Hepatocyte (in vitro differentiated cells): Measurements from ENCODE around the gene PORCN. TPM values are rescaled to one million over a fixed set of nuclear protein-coding genes. Genes with fewer than 3 reads are reported as not detected.

ENCODE experiments used
- DNase-seq: peaks from one replicate; pipeline ENCODE4 v3.0.0-alpha.2; 2016; ENCODE audit warnings: low spot score
- H2AFZ ChIP-seq: fragments of 200-600 bp; sonication (generic); 2 replicates; pipeline ENCODE4 v1.6.0; 2016; ENCODE audit warnings: antibody characterized with exemption, mild to moderate bottlenecking
- H3K27ac ChIP-seq: fragments of 200-600 bp; sonication (generic); 2 replicates; pipeline ENCODE4 v1.5.1; 2016; ENCODE audit warnings: mild to moderate bottlenecking
- H3K27me3 ChIP-seq: fragments of 200-600 bp; sonication (generic); 2 replicates; pipeline ENCODE4 v1.6.1; 2016
- H3K36me3 ChIP-seq: fragments of 200-600 bp; sonication (generic); replicated peaks from 2 replicates; pipeline ENCODE4 v1.5.1; 2016; ENCODE audit warnings: low read depth; ENCODE audit not compliant: insufficient read depth
- H3K4me1 ChIP-seq: fragments of 200-600 bp; sonication (generic); 2 replicates; pipeline ENCODE4 v1.5.1; 2016; ENCODE audit warnings: mild to moderate bottlenecking, moderate library complexity; ENCODE audit not compliant: insufficient read depth
- H3K4me2 ChIP-seq: fragments of 200-600 bp; sonication (generic); 2 replicates; pipeline ENCODE4 v1.6.0; 2016
- H3K4me3 ChIP-seq: fragments of 200-600 bp; sonication (generic); 2 replicates; pipeline ENCODE4 v1.5.1; 2016; ENCODE audit warnings: mild to moderate bottlenecking
- H3K79me2 ChIP-seq: fragments of 200-600 bp; sonication (generic); 2 replicates; pipeline ENCODE4 v1.6.0; 2017; ENCODE audit warnings: mild to moderate bottlenecking
- H3K9me2 ChIP-seq: fragments of 200-600 bp; sonication (generic); replicated peaks from 2 replicates; pipeline ENCODE4 v1.6.0; 2017; ENCODE audit warnings: mild to moderate bottlenecking; ENCODE audit not compliant: insufficient read depth
- H3K9me3 ChIP-seq: fragments of 200-600 bp; sonication (generic); 2 replicates; pipeline ENCODE4 v1.5.1; 2016; ENCODE audit warnings: low read depth, mild to moderate bottlenecking
- H4K20me1 ChIP-seq: fragments of 200-600 bp; sonication (generic); 2 replicates; pipeline ENCODE4 v1.6.0; 2016; ENCODE audit warnings: mild to moderate bottlenecking; ENCODE audit not compliant: insufficient read depth, poor library complexity, severe bottlenecking
- EZH2 ChIP-seq: fragments of 200-600 bp; sonication (generic); IDR thresholded peaks from 2 replicates; pipeline ENCODE4 v1.6.1; 2016; ENCODE audit warnings: antibody characterized with exemption, mild to moderate bottlenecking, borderline replicate concordance
- EZH2phosphoT487 ChIP-seq: fragments of 200-600 bp; sonication (generic); IDR thresholded peaks from one replicate; pipeline ENCODE4 v1.6.1; 2018; ENCODE audit warnings: antibody characterized with exemption, mild to moderate bottlenecking, low read depth, moderate library complexity; ENCODE audit not compliant: unreplicated experiment, severe bottlenecking
- WGBS: methylation state at CpG from one replicate; pipeline ENCODE4 v1.1.6; 2016; ENCODE audit warnings: low lambda C conversion rate; ENCODE audit errors: missing lambda C conversion rate; 5-methylcytosine and 5-hydroxymethylcytosine counted together
- polyA plus RNA-seq: library from polyadenylated mRNA; unstranded; fragments of >200 nt; fragmentation: Nextera tagmentation; extraction: Ambion mirVana; gene quantifications from 2 replicates; pipeline ENCODE4 v1.2.1, GENCODE V29; 2016
- total RNA-seq: library from RNA; depleted of rRNA; stranded (reverse); fragments of >200 nt; gene quantifications from 2 replicates; pipeline ENCODE4 v1.2.3, GENCODE V29; 2014
- TF ChIP-seq, protein P1 (sequence below): fragments of 200-600 bp; sonication (generic); IDR thresholded peaks from 2 replicates; pipeline ENCODE4 v1.5.1; 2016; ENCODE audit warnings: antibody characterized with exemption, mild to moderate bottlenecking; ENCODE audit not compliant: poor library complexity

PORCN gene
- total and polyA plus RNA-seq, 2 experiments from 2014 or later: 7.9 to 12.8 TPM

DNA sequence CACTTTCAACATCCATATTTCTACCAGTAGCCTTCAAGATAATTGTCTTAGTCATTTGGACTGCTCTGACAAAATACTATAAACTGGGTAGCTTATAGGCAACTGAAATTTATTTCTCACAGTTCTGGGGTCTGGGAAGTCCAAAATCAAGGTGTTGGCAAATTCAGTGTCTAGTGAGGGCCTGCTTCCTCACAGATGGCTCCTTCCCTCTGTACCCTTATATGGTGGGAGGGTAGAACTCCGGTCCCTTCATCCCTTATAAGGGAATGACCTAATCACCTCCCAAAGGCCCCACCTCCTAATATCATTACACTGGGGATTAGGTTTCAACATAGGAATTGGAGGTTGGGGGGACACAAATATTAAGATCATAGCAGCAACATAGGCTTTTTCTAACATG is 23.4 kb downstream of the PORCN start:
- peak overlapping the region; percentile 83 for H3K27ac ChIP-seq
- no peak for DNase-seq
- no peak overlapping the region for H3K4me3 ChIP-seq

DNA sequence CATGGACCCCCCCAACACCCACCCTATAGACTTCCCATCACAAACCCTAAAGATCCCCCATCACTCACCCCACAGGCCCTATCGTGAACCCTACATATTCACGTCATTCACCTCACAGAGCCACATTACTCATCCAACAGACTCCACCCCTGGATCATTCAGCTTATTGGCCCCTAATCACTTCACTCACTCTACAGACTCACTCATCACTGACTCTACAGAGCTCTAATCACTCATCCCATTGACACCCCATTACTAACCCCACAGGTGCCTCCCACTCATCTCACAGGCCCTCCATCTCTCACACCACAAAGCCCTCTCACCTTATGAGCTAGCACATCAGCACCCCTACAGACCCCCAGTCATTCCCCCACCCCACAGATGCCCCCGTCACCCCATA is 24.4 kb downstream of the PORCN start:
- no peaks in the 10 kb centered on the region for H3K9me2 ChIP-seq
- no peaks in the 10 kb centered on the region for H3K36me3 ChIP-seq
- DNase-seq: no peak
- no peak for TF ChIP-seq EZH2
- TF ChIP-seq, protein P1, sequence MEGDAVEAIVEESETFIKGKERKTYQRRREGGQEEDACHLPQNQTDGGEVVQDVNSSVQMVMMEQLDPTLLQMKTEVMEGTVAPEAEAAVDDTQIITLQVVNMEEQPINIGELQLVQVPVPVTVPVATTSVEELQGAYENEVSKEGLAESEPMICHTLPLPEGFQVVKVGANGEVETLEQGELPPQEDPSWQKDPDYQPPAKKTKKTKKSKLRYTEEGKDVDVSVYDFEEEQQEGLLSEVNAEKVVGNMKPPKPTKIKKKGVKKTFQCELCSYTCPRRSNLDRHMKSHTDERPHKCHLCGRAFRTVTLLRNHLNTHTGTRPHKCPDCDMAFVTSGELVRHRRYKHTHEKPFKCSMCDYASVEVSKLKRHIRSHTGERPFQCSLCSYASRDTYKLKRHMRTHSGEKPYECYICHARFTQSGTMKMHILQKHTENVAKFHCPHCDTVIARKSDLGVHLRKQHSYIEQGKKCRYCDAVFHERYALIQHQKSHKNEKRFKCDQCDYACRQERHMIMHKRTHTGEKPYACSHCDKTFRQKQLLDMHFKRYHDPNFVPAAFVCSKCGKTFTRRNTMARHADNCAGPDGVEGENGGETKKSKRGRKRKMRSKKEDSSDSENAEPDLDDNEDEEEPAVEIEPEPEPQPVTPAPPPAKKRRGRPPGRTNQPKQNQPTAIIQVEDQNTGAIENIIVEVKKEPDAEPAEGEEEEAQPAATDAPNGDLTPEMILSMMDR: no peak
- TF ChIP-seq EZH2phosphoT487: no peak
- 96% methylated on average over 2 of the region's 3 CpGs for WGBS
- no peaks in the 10 kb centered on the region for H3K79me2 ChIP-seq
- H3K4me1 ChIP-seq: no peaks in the 10 kb centered on the region
- H3K27me3 ChIP-seq: no peaks in the 10 kb centered on the region
- H3K4me3 ChIP-seq: no peak overlapping the region
- no peaks in the 10 kb centered on the region for H3K9me3 ChIP-seq
- no peaks in the 10 kb centered on the region for H4K20me1 ChIP-seq
- no peak overlapping the region for H2AFZ ChIP-seq
- no peak overlapping the region for H3K4me2 ChIP-seq
- H3K27ac ChIP-seq: no peak overlapping the region

More for the DNA sequence above, 23.4 kb downstream of the PORCN start:
- H3K36me3 ChIP-seq: no peaks in the 10 kb centered on the region
- no peaks in the 10 kb centered on the region for H3K9me3 ChIP-seq
- H4K20me1 ChIP-seq: no peaks in the 10 kb centered on the region
- H3K27me3 ChIP-seq: no peaks in the 10 kb centered on the region
- no peak overlapping the region for H3K4me2 ChIP-seq
- H2AFZ ChIP-seq: no peak overlapping the region
- no peaks in the 10 kb centered on the region for H3K4me1 ChIP-seq
- H3K79me2 ChIP-seq: no peaks in the 10 kb centered on the region
- no peaks in the 10 kb centered on the region for H3K9me2 ChIP-seq
- WGBS: 81% methylated on average over 1 of the region's 1 CpG
- TF ChIP-seq EZH2phosphoT487: no peak
- no peak for TF ChIP-seq EZH2
- TF ChIP-seq, protein P1: no peak

DNA sequence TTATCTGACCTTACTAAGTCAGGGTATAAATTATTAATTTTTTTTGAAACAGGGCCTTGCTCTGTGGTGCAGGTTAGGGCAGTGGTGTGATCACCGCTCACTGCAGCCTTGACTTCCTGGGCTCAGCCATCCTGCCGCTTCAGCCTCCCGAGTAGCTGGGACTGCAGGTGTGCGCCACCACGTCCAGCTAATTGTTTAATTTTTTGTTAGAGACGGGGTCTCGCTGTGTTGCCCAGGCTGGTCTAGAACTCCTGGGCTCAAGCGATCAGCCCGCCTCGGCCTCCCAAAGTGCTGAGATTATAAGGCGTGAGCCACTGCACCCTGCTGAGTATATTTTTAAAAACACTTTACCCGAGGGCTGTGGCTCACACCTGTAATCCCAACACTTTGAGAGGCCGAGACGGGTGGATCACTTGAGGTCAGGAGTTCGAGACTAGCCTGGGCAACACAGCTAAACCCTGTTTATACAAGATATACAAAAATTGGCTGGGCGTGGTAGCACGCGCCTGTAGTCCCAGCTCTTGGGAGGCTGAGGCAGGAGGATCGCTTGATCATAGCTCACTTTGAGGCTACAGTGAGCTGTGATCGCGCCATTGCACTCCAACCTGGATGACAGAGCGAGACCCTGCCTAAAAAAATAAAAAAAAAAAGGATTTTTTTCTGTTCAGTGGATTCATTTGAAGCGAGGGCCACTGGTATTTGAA is 30.0 kb downstream of the PORCN start:
- Histone ChIP-seq H3K27me3 (no peaks in the 10 kb centered on the region), H3K27ac (peak overlapping the region; percentile 84), H3K4me3 (no peak overlapping the region), H3K4me1 (peaks cover 5% of the 10 kb centered on the region), H3K79me2 (peaks cover 9% of the 10 kb centered on the region), H3K9me3 (no peaks in the 10 kb centered on the region), H2AFZ (peak overlapping the region; percentile 6), H3K4me2 (peak overlapping the region; percentile 56), H4K20me1 (no peaks in the 10 kb centered on the region), H3K9me2 (no peaks in the 10 kb centered on the region), H3K36me3 (no peaks in the 10 kb centered on the region)
- 91% methylated on average over 23 of the region's 23 CpGs for WGBS
- DNase-seq: no peak
- TF ChIP-seq EZH2: no peak
- TF ChIP-seq, protein P1: no peak
- no peak for TF ChIP-seq EZH2phosphoT487
